ENCODE data around the gene CGB7. TPM values are rescaled to one million over a fixed set of nuclear protein-coding genes. Genes with fewer than 3 reads are reported as not detected.

The CGB7 gene
- total RNA-seq, 1 donor from 2014 or later, result 1.1 TPM

DNA sequence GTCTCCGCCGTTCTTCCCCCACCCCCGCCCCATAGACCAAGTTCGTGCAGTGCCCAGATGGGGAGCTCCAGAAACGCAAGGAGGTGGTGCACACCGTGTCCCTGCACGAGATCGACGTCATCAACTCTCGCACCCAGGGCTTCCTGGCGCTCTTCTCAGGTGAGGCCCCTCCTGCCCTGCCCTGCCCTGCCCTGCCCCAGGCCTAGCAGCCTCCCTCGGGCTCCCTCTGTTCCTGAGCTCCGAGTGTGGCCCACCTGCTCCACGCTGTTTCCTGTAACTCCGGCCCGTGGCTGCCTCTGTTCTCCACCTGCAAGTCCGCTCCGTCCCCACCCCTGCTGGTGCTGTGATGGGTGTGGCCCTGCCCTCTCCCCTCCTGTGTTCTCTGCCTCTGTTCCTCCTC is 47.1 kb downstream of the CGB7 start:
- TF ChIP-seq, protein P1, sequence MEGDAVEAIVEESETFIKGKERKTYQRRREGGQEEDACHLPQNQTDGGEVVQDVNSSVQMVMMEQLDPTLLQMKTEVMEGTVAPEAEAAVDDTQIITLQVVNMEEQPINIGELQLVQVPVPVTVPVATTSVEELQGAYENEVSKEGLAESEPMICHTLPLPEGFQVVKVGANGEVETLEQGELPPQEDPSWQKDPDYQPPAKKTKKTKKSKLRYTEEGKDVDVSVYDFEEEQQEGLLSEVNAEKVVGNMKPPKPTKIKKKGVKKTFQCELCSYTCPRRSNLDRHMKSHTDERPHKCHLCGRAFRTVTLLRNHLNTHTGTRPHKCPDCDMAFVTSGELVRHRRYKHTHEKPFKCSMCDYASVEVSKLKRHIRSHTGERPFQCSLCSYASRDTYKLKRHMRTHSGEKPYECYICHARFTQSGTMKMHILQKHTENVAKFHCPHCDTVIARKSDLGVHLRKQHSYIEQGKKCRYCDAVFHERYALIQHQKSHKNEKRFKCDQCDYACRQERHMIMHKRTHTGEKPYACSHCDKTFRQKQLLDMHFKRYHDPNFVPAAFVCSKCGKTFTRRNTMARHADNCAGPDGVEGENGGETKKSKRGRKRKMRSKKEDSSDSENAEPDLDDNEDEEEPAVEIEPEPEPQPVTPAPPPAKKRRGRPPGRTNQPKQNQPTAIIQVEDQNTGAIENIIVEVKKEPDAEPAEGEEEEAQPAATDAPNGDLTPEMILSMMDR (IDR thresholded peaks at IDR 0.05; ENCODE audit: insufficient read depth, low read length, severe bottlenecking), result no peak
- Histone ChIP-seq H3K27me3 (ENCODE audit: control insufficient read depth, insufficient read depth, low read length) (no peaks in the 10 kb centered on the region), H3K4me3 (ENCODE audit: low read depth, low read length) (no peak overlapping the region), H3K36me3 (ENCODE audit: control insufficient read depth, insufficient read depth, low read length) (peaks cover 24% of the 10 kb centered on the region)
- DNase-seq (ENCODE audit: low read depth) (no peak), FAIRE-seq (no peak)

DNA sequence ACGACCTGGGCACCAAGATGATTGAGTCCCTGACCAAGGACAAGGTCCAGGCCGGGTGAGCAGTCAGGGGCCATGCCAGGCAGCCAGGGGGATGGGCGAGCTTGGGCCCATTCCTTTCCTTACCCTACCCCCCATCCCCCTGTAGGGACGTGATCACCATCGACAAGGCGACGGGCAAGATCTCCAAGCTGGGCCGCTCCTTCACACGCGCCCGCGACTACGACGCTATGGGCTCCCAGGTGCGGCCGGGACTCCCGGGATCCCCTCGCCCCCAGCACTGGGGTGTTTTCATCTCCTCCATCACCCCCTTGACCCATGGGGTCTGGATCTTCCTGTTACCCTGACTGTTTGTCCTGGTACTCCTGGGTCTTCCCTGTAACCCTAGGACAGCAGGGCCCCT is 47.7 kb downstream of the CGB7 start:
- FAIRE-seq, result no peak
- Histone ChIP-seq H3K4me3 (ENCODE audit: low read depth, low read length) (no peak overlapping the region), H3K36me3 (ENCODE audit: control insufficient read depth, insufficient read depth, low read length) (peaks cover 28% of the 10 kb centered on the region), H3K27me3 (ENCODE audit: control insufficient read depth, insufficient read depth, low read length) (no peaks in the 10 kb centered on the region)
- TF ChIP-seq, protein P1 (IDR thresholded peaks at IDR 0.05; ENCODE audit: insufficient read depth, low read length, severe bottlenecking), result no peak
- no peak for DNase-seq (ENCODE audit: low read depth)

DNA sequence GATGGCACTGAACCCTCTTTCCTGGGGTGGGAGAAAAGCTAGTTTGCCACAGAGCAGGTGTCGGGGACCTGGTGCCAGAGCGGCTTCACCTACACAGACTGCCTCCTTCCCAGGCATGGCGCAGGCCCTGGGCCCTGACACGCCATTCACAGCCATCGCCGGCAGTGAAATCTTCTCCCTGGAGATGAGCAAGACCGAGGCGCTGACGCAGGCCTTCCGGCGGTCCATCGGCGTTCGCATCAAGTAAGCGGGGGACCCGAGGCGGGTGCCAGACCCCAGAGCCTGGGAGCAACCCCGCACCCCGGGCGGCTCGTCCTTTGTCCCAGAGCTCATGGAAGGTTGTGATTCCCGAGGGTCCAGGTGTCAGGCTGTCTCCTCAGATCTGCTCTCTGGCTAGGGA is 50.6 kb downstream of the CGB7 start:
- no peaks in the 10 kb centered on the region for H3K27me3 ChIP-seq (ENCODE audit: control insufficient read depth, insufficient read depth, low read length)
- peaks cover 38% of the 10 kb centered on the region for H3K36me3 ChIP-seq (ENCODE audit: control insufficient read depth, insufficient read depth, low read length)
- TF ChIP-seq, protein P1 (IDR thresholded peaks at IDR 0.05; ENCODE audit: insufficient read depth, low read length, severe bottlenecking), result no peak
- H3K4me3 ChIP-seq (ENCODE audit: low read depth, low read length), result no peak overlapping the region
- no peak for DNase-seq (ENCODE audit: low read depth)
- FAIRE-seq, result no peak

DNA sequence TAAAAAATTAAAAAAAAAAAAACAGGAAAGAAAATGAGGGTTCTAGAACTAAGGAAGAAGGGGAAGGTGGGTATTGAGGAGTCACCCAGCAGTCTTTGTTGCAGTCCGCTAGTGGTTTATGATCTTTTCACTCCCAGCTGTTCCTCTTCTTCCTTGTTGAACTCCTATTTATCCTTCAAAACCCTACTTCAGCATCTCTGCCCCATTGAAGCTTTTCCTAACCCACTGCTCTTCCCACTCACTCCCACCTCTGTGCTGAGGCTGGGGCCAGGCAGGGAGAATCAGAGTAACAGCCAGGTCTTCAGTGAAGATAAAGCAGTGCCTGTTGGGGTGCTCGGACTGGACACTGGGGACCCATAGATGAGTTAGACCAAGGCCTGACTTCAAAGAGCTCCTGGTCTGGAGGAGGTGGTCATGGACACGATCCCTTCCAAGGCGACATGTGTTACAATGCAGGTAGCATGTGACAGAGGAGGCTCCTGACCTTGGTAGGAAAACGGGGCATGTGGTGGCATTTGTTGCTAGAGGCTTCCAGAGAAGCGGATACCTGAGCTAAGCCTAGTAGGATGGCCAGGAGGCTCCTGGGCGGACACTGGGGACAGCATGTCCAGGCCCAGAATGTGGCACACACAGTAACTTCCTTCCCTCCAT is 52.5 kb downstream of the CGB7 start:
- Histone ChIP-seq H3K36me3 (ENCODE audit: control insufficient read depth, insufficient read depth, low read length) (peaks cover 31% of the 10 kb centered on the region), H3K4me3 (ENCODE audit: low read depth, low read length) (no peak overlapping the region), H3K27me3 (ENCODE audit: control insufficient read depth, insufficient read depth, low read length) (no peaks in the 10 kb centered on the region)
- DNase-seq (ENCODE audit: low read depth), result no peak
- TF ChIP-seq, protein P1 (IDR thresholded peaks at IDR 0.05; ENCODE audit: insufficient read depth, low read length, severe bottlenecking), result no peak
- FAIRE-seq, result no peak

Other genes starting within 250 kb of the CGB7 start
- 14.0 and 21.3 TPM in 2 replicates for gene BCAT2, start 246.7 kb downstream of the CGB7 start, total RNA-seq
- gene HSD17B14, start 221.3 kb downstream of the CGB7 start, total RNA-seq, result 1.3 and 1.9 TPM in 2 replicates
- gene PLEKHA4, start 189.1 kb downstream of the CGB7 start, total RNA-seq, result 0.79 and 2.2 TPM in 2 replicates
- gene PPP1R15A, start 185.3 kb downstream of the CGB7 start, total RNA-seq, result 118 and 168 TPM in 2 replicates
- not detected in 2 replicates for gene TULP2, start 159.0 kb downstream of the CGB7 start, total RNA-seq
- gene NUCB1, start 157.4 kb downstream of the CGB7 start, total RNA-seq, result 88.2 and 91.7 TPM in 2 replicates
- gene DHDH, start 124.0 kb downstream of the CGB7 start, total RNA-seq, result 9.2 and 10.8 TPM in 2 replicates
- 64.8 and 68.2 TPM in 2 replicates for gene BAX, start 102.9 kb downstream of the CGB7 start, total RNA-seq
- 787 and 1,701 TPM in 2 replicates for gene FTL, start 92.4 kb downstream of the CGB7 start, total RNA-seq
- 25.5 and 28.9 TPM in 2 replicates for gene GYS1, start 64.4 kb downstream of the CGB7 start, total RNA-seq
- 154 and 267 TPM in 2 replicates for gene RUVBL2, start 63.9 kb downstream of the CGB7 start, total RNA-seq
- gene LHB, start 40.7 kb downstream of the CGB7 start, total RNA-seq, result 0.38 TPM in 1 of 2 replicates, not detected in the other
- gene CGB3, start 33.4 kb downstream of the CGB7 start, total RNA-seq, result not detected in 2 replicates
- gene CGB2, start 25.9 kb downstream of the CGB7 start, total RNA-seq, result not detected in 2 replicates
- not detected in 2 replicates for gene CGB1, start 20.9 kb downstream of the CGB7 start, total RNA-seq
- gene CGB5, start 13.9 kb downstream of the CGB7 start, total RNA-seq, result 0.26 and 0.64 TPM in 2 replicates
- gene CGB8, start 8.6 kb downstream of the CGB7 start, total RNA-seq, result 0.26 TPM in 1 of 2 replicates, not detected in the other
- 3.2 and 9.9 TPM in 2 replicates for gene NTF4, start 7.1 kb upstream of the CGB7 start, total RNA-seq
- not detected in 2 replicates for gene KCNA7, start 14.9 kb upstream of the CGB7 start, total RNA-seq
- gene SNRNP70, start 27.7 kb upstream of the CGB7 start, total RNA-seq, result 74.5 and 126 TPM in 2 replicates
- gene LIN7B, start 56.6 kb upstream of the CGB7 start, total RNA-seq, result 3.2 and 6.5 TPM in 2 replicates
- gene C19orf73, start 61.4 kb upstream of the CGB7 start, total RNA-seq, result 0.53 and 1.9 TPM in 2 replicates
- 1.3 and 2.2 TPM in 2 replicates for gene PPFIA3, start 61.8 kb upstream of the CGB7 start, total RNA-seq
- not detected in 2 replicates for gene HRC, start 97.6 kb upstream of the CGB7 start, total RNA-seq
- 11.1 and 18.6 TPM in 2 replicates for gene TRPM4, start 100.0 kb upstream of the CGB7 start, total RNA-seq